Tibial nerve (tissue), 4 donors: ENCODE measurements around the gene PRKCH. TPM values are rescaled to one million over a fixed set of nuclear protein-coding genes. Genes with fewer than 3 reads are reported as not detected.
A peak's percentile ranks its signal among the peaks of the same experiment; 100 is the strongest.

Source experiments
- DNase-seq, 2 donors: peaks; one replicate each; pipeline ENCODE4 v3.0.0-alpha.2; 2019; ENCODE audit warnings: low spot score in 2 of 2
- H3K27ac ChIP-seq, 4 donors: fragments of 200-600 bp; sonication (generic) in 3 of 4; one replicate each; pipeline ENCODE4 v1.5.1; 2017 to 2019; ENCODE audit warnings: mild to moderate bottlenecking in 1 of 4
- H3K27me3 ChIP-seq, 2 donors: fragments of 200-600 bp; sonication (generic) in 1 of 2; one replicate each; pipeline versions ENCODE4 v1.5.1 to v1.6.0; 2017 to 2019
- H3K36me3 ChIP-seq, 3 donors: fragments of 200-600 bp; sonication (generic); one replicate each; pipeline ENCODE4 v1.5.1; 2018 to 2019
- H3K4me1 ChIP-seq, 4 donors: fragments of 200-600 bp; sonication (generic) in 3 of 4; one replicate each; pipeline ENCODE4 v1.5.1; 2017 to 2019
- H3K4me3 ChIP-seq, 4 donors: fragments of 200-600 bp; sonication (generic) in 3 of 4; one replicate each; pipeline ENCODE4 v1.5.1; 2017 to 2019; ENCODE audit warnings: mild to moderate bottlenecking in 1 of 4, moderate library complexity in 1 of 4
- H3K9me3 ChIP-seq, 4 donors: fragments of 200-600 bp; sonication (generic) in 3 of 4; one replicate each; pipeline ENCODE4 v1.5.1; 2017 to 2019
- EP300 ChIP-seq, 2 donors: sonication (generic); formaldehyde crosslinking; IDR thresholded peaks; one replicate each; pipeline ENCODE4 v1.6.1; 2017; ENCODE audit warnings: antibody characterized with exemption in 2 of 2, mild to moderate bottlenecking in 1 of 2
- POLR2A ChIP-seq, 2 donors: fragments of 450-650 bp; IDR thresholded peaks; one replicate each; pipeline ENCODE4 v1.6.1; 2017; ENCODE audit warnings: antibody characterized with exemption in 2 of 2, mild to moderate bottlenecking in 2 of 2, moderate library complexity in 2 of 2
- WGBS, 2 donors: methylation state at CpG; one replicate each; pipeline ENCODE4 v1.1.5; 2018; 5-methylcytosine and 5-hydroxymethylcytosine counted together
- total RNA-seq, 4 donors: library from RNA; depleted of rRNA; stranded (reverse); fragments of >200 nt; gene quantifications; one replicate each; pipeline ENCODE4 v1.1.0, GENCODE V29; 2016
- TF ChIP-seq, protein P1 (sequence below), 5 experiments: fragments of 200-600 bp in 3 of 5; fragments of 450-650 bp in 2 of 5; sonication (generic) in 3 of 5; IDR thresholded peaks; one replicate each; pipeline ENCODE4 v1.5.1; 2016 to 2019; ENCODE audit warnings: antibody characterized with exemption in 5 of 5, mild to moderate bottlenecking in 3 of 5, moderate library complexity in 2 of 5

The PRKCH gene
- total RNA-seq, 4 donors from 2014 or later: 26.4 to 33.9 (median 29.2) TPM

DNA sequence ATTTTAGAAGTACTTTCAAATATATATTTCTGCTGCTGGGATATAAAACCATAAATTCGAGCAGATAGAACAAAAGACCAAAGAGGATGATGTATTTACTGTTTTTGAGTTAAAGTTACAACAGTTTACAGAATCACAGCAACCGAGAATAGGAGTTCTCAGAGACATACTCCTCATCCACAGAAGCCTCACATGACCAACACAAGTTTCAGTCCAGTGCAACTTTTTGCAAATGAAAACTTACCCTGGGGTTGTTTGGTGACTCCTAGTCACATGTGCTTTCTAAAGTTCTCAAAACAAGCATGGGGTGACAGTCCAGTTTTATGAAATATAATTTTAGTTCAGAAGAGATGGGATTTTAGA lies 117.1 kb downstream of the PRKCH start:
- Histone ChIP-seq H3K4me1 (peaks cover 0 to 20% (median 11%) of the 10 kb centered on the region in 4 donors), H3K36me3 (no peaks in the 10 kb centered on the region), H3K27me3 (no peaks in the 10 kb centered on the region), H3K27ac (peak overlapping the region in 3 of 4 donors; percentile 44 to 57 (median 57)), H3K9me3 (no peaks in the 10 kb centered on the region), H3K4me3 (no peak overlapping the region)
- no peak for DNase-seq
- no peak for TF ChIP-seq POLR2A (IDR thresholded peaks at IDR 0.05)
- no peak for TF ChIP-seq EP300 (IDR thresholded peaks at IDR 0.05)
- TF ChIP-seq, protein P1, sequence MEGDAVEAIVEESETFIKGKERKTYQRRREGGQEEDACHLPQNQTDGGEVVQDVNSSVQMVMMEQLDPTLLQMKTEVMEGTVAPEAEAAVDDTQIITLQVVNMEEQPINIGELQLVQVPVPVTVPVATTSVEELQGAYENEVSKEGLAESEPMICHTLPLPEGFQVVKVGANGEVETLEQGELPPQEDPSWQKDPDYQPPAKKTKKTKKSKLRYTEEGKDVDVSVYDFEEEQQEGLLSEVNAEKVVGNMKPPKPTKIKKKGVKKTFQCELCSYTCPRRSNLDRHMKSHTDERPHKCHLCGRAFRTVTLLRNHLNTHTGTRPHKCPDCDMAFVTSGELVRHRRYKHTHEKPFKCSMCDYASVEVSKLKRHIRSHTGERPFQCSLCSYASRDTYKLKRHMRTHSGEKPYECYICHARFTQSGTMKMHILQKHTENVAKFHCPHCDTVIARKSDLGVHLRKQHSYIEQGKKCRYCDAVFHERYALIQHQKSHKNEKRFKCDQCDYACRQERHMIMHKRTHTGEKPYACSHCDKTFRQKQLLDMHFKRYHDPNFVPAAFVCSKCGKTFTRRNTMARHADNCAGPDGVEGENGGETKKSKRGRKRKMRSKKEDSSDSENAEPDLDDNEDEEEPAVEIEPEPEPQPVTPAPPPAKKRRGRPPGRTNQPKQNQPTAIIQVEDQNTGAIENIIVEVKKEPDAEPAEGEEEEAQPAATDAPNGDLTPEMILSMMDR (IDR thresholded peaks at IDR 0.05): no peak
- WGBS, 2 donors: 44 to 53% methylated on average over 2 of the region's 2 CpGs

- WGBS, 2 donors: 27 to 31% methylated on average over 12 of the region's 12 CpGs
- TF ChIP-seq POLR2A (IDR thresholded peaks at IDR 0.05) (no peak), EP300 (IDR thresholded peaks at IDR 0.05) (peak in 1 of 2 donors; percentile 25)
- TF ChIP-seq, protein P1 (IDR thresholded peaks at IDR 0.05): no peak
- Histone ChIP-seq H3K36me3 (no peaks in the 10 kb centered on the region), H3K27me3 (no peaks in the 10 kb centered on the region), H3K4me3 (no peak overlapping the region), H3K27ac (peak overlapping the region in 3 of 4 donors; percentile 44 to 57 (median 57)), H3K9me3 (no peaks in the 10 kb centered on the region), H3K4me1 (peaks cover 0 to 20% (median 11%) of the 10 kb centered on the region in 4 donors)
- peak in 1 of 2 donors; percentile 45 for DNase-seq
These were observed 117.7 kb downstream of the PRKCH start for GRCh38 chr14:61438860-61439765.

- Histone ChIP-seq H3K9me3 (no peaks in the 10 kb centered on the region), H3K27ac (peak overlapping the region in 1 of 4 donors; percentile 44), H3K4me3 (no peak overlapping the region), H3K4me1 (peaks cover 0 to 20% (median 11%) of the 10 kb centered on the region in 4 donors), H3K27me3 (no peaks in the 10 kb centered on the region), H3K36me3 (no peaks in the 10 kb centered on the region)
- no peak for DNase-seq
- no peak for TF ChIP-seq EP300 (IDR thresholded peaks at IDR 0.05)
- no peak for TF ChIP-seq POLR2A (IDR thresholded peaks at IDR 0.05)
- TF ChIP-seq, protein P1 (IDR thresholded peaks at IDR 0.05): no peak
- 74 to 80% methylated on average over 4 of the region's 4 CpGs for WGBS, 2 donors
These were observed 118.5 kb downstream of the PRKCH start for GRCh38 chr14:61439779-61440418.

- no peak overlapping the region for H3K27ac ChIP-seq
- no peaks in the 10 kb centered on the region for H3K36me3 ChIP-seq
- 69 to 78% methylated on average over 3 of the region's 3 CpGs for WGBS, 2 donors
- H3K4me1 ChIP-seq: peaks cover 0 to 16% (median 9%) of the 10 kb centered on the region in 4 donors
- H3K27me3 ChIP-seq: no peaks in the 10 kb centered on the region
- DNase-seq: no peak
- no peaks in the 10 kb centered on the region for H3K9me3 ChIP-seq
- TF ChIP-seq, protein P1 (IDR thresholded peaks at IDR 0.05): no peak
- TF ChIP-seq POLR2A (IDR thresholded peaks at IDR 0.05) (no peak), EP300 (IDR thresholded peaks at IDR 0.05) (no peak)
- H3K4me3 ChIP-seq: no peak overlapping the region
These were observed 122.1 kb downstream of the PRKCH start for GRCh38 chr14:61443481-61443880.
